Iris pigment epithelial cell (primary cell): ENCODE results near the gene YEATS4.
A peak's percentile ranks its signal among the peaks of the same experiment; 100 is the strongest.

Source experiments
- DNase-seq: peaks from one replicate; pipeline ENCODE4 v3.0.0-alpha.2; 2011; ENCODE audit warnings: low read depth

The YEATS4 gene

DNA sequence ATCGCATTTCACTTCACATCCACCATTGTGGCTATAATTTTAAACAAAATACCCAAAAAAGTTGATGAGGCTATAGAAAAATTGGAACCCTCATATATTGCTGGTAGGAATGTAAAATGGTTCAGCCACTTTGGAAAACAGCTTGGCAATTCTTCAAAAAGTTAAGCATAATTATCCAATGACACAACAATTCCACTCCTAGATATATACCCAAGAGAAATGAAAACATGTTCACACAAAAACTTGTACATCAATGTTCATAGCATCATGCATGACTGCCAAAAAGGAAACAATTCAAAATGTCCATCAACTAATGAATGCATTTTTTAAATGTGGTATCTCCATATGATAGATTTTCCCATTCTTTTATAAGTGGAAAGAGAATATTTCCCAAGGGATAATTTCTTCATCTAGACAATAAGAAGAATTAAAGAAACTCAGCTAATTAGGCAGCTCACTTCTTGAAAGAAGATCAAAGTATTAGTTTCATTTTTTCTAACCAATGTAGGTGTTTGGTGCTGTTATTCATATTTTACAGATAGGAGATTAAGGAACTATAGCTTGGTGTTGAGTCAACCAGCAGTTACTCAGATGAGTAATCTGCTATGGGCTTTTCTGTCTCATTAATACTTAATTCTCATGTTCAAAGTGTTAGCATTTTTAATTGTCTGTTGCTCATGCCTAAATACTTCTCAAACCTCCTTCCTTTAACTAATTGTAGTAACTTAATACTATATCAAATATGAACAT is 32.8 kb downstream of the YEATS4 start:
- peak; percentile 44 for DNase-seq

DNA sequence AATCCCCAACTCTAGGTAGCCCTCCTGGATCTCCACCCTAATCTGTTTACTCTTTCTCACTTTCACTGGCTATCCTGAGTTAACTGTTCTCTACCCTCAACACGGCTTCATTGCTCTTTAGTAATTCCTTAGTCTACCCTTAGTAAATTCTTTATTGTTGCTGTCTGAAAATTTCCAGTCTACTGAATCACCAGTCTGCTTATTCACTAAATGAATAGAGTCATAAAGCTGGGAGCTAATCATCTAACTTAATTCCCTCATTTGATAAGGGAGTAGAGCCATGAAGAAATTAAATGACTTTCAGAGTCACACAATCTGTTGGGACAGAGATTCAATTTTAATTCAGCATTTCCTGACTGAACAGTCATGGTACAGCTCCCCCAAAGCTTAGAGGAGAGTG is 36.5 kb downstream of the YEATS4 start:
- DNase-seq, result peak; percentile 45

DNA sequence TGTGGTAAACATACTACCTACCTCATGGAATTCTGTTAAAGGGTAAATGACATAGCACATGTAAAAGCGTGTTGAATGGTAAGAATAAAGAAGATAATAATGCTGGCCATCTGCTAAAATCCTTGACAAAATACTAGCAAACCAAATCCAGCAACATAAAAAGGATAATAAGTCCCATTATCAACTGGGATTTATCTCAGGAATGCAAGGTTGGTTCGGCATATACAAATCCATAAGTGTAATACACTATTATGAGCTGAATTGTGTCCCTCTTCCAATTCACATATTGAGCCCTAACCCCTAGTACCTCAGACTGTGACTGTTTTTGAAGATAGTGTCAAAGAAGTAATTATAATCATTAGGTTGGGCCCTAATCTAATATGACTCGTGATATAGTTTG is 37.4 kb downstream of the YEATS4 start:
- DNase-seq, result no peak

DNA sequence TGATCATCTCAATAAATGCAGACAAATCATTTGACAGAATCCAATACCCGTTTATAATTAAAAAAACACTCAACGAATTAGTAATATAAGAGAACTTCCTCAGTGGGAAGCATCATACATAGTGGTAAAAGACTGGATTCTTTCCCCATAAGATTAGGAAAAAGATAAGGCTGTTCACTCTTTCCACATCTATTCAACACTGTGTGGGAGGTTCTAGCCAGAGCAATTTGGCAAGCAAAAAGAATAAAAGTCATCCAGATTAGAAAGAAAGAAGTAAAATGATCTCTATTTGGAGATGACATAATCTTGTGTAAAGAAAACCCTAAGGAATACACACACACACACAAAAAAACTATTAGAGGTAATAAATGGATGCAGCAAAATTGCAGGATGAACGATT is 38.4 kb downstream of the YEATS4 start:
- peak; percentile 67 for DNase-seq

DNA sequence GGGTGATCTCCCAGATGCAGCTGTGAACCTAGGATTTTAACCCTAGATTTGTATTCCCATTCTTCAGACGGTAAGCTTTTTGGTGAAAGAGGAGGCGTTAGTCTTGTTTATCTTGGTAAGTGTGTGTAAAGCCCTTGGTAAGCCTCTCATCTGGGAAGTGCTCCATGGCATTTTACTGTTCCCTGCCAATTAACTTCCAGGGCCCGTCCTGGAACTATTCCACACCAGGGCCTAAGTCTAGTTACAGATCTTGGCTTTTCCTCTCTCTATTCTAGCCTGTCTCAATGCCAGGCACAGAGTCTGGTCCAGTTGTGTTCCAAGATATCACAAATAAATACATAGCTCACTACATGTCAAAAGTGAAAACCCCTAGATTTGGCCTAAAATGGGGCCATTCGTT is 42.4 kb downstream of the YEATS4 start:
- DNase-seq, result no peak

DNA sequence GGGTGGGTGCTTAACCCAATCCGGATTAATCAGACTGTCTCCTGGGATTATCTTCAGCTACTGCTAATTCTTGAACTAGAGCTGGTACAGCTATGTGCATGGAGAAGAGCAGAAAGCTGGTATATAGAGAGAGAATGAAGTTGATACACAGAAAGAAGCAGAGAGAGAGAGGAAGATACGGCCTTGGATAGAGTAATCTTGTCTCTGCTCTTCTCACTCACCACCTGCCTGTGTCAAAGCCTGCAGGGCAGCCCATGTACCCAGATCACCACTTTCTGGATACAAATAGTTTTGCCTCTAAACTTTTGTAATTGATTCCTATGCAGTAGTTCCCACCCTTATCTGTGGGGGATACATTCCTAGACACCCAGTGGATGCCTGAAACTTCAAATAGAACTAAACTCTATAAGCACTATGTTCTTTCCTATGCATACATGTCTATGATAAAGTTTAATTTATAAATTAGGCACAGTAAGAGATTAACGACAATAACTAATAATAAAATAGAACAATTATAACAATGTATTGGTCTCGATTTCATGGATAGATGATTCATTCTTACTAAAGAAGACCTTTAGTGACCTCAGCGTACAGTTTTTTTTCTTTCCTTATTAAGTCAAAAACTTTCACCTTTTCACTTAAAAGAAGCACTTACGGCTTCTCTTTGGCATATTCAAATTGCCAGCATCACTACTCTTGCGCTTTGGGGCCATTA is 45.5 kb downstream of the YEATS4 start:
- DNase-seq, result peak; percentile 38

DNA sequence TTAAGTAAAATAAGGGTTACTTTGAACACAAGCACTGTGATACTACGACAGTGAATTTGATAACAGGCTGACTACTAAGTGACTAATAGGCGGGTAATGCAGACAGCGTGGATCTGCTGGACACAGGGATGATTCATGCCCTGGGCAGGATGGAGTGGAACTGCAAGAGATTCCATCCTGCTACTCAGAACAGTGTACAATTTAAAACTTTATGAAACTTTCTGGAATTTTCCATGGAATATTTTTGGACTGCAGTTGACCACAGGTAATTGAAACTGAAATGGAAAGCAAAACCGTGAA is 46.0 kb downstream of the YEATS4 start:
- DNase-seq, result peak; percentile 99

DNA sequence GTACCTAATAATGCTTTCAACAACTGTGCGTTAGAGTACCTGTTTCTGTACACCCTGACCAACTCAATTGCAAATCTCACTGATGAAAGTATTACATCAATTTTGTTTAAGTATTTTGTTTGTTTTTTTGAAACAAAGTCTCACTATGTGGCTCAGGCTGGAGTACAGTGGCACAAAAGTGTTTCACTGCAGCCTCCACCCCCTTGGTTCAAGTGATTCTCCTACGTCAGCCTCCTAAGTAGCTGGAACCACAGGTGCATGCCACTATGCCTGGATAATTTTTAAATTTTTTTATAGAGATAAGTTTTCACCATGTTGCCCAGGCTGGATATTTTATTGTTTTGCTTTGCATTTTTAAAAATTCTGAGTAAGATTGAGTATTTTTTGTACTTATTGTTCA is 46.7 kb downstream of the YEATS4 start:
- DNase-seq, result no peak

DNA sequence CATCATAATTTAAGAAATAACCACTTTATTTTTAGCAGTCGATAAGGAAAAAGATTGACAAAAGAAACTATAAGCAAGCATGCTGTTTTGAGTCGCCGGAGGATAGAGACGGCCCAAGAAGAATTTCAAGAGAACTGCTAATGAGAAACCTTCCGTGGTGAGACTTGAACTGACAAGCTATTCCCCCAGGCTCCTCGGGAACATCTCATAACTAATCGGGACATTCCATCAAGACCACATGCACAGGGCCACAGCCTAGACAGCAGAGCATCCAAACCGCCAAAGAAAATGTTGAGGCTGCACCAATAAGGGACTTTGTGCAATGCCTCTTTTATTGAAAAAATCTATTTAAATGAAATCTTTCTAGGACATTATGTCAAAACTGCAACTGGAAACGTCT is 51.0 kb downstream of the YEATS4 start:
- no peak for DNase-seq

DNA sequence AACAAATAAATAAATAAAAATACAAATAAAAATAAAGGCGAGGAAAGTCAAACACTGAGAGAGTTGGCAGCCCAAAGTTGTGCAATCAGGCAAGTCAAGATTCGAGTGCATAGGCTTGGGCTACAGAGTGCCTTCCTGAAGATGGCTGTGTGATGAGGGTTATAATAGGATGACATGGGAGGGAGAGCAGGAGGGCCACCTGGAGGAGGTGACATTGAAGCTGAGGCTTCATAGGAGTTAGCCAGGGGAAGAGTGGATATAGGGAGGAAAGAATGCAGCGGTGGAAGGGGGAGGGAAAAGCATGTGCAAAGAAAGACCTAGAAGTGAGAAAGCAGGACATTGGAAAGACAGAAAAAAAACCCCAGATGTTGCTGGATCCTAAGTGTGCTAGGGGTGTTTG is 53.1 kb downstream of the YEATS4 start:
- DNase-seq, result no peak

DNA sequence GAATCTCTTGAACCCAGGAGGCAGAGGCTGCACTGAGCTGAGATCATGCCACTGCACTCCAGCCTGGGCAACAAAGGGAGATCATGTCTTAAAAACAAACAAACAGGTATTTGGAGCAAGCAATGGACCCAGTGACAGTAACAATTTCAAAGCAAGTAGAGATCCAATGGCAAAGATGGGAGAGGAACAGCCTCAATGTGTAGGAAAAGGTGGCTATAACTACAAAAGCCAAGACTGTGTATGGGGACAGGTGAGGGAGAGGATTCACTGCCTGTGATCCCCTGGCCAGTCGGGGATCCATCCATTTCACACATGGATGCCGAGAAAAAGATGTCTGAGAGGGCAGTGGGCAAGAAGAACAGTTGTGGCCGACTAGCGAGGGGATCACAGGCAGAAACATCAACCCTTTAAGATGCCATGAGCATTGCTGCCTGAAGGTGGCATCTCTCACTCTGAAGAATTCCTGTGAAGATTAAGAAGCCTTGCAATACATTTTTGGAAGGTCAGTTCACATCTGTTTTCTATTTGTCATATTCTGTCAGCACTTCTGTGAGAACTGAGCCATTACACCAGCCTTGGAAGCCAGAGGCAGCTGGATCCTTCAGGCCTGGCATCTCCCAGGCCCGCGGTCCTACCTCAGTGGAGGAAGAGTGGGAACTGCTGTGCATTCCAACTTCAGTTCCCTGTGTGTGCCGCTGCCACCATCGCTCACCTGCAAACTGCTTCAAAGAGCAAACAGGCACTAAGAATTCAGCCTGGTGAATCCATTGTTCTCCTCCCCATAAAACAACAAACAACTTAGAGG is 56.1 kb downstream of the YEATS4 start:
- peak; percentile 92 for DNase-seq

DNA sequence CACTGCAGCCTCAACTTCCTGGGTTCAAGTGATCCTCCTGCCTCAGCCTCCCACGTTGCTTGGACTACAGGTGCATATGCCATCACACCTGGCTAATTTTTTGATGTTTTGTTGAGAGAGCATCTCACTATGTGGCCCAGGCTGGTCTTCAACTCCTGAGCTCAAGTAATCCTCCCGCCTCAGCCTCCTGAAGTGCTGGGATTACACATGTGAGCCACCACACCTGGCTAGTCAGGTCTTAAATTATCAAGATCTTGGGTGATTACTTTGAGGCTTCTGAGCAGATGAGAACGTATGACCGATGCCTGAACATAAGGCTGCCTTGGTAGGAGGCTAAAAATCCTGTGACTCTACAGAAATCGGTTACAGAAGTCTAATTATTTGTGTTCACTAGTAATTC is 57.7 kb downstream of the YEATS4 start:
- DNase-seq, result no peak

DNA sequence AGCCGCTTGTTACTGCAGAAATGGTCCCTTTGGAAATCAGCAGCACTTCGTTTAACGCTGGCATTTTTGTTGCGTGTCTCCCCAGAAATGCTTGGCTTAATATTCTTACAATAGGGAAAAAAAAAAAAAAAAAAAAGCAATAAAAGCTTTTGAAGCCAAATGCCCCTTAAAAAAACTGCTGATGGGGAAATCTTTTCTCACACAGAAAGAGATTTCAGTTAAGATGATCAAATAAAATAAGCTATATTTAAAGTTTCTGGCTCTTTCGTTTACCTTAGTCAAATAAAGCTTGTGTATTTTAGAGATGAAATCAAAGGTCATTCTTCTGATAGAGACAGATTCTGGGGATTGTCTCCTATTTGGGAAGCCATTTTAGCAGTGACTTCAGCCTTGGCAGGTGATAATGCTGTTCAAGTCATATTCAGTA is 58.2 kb downstream of the YEATS4 start:
- DNase-seq, result no peak

DNA sequence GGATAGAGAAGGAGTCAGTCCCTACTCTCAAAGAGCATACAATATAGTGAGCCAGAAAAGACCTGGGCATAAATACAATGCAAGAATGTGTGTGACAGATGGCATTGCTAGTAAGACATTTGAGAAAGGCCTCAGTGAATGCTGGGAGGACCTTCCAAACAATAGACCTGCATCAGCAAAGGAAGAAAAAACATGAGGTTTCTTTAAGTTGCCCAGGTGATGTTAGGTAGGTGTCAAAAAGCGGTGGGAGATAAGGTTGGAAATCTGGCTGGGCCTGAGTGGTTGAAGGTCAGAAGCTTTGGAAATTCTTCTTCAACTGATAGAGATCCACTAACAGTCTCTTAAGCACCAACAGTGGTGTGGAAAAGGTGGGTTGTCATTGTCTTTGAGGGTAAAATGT is 60.2 kb downstream of the YEATS4 start:
- DNase-seq, result no peak

DNA sequence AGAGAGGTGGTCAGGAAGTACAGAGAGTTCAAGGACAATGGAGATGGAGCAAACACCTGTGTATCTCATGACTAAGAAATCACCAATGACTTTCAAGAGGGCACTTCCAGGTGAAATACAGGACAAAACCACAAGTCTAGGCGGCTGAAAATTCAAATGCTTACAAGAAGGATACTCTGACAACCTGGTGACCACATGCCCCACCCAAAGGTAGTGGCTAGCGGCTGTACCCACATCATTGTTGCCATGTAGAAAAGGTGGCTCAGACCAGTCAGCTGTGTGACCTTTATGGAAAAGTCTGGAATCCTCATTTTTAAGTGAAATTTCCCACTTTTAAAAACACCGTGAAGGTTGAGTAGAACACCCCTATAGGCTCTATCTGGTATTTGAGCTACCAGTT is 62.0 kb downstream of the YEATS4 start:
- DNase-seq, result no peak

DNA sequence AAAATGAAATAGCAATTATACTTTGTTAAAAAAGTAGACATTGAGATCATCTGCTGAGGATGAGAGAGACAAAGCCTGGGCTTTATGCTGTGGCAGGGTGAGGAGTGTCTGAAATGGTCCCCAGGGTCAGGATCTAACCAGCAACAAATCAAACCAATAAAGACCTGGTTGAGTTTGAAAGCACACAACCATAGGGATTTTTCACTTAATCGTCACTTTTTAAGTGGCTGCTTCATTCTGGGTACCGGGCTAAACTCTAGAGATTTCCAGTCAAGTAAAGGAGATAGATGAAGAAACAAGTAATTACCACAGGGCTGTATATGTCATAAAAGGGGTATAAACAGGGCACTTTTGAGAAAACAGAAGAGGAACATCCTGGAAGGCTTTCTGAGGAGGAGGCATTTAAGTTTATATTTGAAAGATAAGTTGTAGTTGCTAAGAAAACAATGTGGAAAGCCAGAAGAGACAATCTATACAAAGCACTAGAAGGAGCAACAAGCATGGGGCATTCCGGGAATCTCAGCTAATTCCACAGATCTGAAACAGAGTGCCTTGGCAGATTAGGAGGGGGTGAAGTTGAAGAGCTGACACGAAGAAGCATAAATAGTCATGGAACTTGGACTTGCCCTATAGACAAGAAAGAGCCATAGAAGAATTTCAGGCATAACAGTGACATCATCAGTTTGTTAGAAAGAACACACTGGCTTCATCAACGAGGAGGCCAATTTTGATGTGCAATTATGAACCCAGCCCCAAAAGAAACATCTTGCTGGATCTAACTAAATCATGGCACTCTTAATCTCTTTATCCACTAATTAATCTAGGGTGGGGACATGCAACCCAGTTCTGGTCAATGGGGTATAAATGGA is 63.7 kb downstream of the YEATS4 start:
- DNase-seq, result no peak

DNA sequence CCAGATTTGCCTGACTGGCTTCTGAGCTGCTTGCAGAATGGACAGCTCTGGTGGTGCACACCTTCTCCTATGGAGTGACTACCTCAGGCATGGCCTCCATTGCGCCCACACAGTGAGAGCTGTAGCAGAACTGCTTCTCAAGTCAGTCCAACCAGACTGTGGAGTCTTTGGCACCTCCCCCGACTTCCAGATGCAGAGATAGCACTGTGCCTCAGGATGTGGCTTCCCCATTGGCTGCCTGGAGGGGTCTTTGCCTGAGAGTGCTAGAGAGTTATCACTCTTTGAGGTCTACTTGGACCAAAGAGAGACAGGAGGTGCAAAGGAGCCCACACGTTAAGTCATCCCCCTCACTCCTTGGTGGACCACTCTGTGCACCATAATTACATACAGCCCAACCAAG is 65.9 kb downstream of the YEATS4 start:
- no peak for DNase-seq

DNA sequence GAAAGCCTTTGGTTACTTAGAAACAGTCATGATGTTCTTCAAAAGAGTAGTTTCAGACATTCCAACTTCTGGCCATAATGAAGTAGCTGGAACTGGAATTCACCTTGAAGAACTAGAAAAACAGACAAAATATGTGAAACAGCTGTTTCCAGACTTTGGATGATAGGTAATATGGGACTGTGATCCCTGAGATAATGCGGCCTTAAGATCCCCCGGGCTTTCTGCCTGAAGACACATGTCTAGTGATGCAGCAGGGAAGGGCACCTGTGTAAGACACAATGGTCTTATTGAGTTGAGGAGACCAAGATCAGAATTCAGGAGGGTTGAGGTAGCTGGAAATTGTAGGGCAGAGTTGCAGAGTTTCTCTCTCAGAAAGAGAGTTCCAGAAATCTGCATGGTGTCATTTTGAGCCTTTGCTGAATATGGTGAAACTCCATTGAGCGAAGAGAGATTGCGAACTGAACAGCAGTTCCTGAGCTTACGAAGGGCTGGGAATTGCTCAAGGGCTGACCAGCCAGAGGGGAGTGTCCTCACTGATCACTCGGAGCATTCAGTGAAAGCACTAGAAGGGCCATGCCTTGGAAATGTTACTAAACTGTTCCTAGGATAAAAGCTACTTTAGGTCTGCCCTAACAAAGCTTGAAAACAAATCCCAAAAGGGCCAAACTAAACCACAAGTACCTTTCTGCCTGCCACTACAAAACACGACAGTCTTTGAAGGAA is 69.0 kb downstream of the YEATS4 start:
- DNase-seq, result peak; percentile 72

DNA sequence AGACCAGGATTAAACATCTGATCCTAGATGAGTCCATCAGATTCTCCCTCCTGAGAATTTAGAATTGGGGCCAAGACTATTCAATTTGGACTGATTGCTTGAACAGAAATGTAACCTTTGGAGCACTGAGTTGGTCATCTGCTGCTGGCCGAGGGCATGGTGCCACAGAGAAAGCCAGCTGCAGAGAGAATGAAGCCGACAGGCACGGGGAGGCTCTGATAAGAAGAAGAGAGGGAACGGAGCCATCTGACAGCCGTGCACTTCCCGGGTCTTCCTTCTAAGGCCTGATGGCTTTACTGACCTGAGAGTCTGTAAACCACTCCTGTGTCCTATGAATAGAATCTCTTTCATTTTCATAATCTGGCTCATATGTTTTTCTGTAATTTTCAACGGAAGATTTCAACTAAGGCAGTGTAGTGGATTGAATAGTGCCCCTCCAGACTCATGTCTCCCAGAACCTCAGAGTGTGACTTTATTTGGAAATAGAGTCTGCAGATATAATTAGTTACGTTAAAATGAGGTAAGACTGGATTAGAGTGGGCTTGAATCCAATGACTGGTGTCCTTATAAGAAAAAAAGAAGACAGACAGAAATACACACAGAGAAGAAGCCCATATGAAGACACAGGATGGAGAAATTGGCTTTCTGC is 71.5 kb downstream of the YEATS4 start:
- no peak for DNase-seq

DNA sequence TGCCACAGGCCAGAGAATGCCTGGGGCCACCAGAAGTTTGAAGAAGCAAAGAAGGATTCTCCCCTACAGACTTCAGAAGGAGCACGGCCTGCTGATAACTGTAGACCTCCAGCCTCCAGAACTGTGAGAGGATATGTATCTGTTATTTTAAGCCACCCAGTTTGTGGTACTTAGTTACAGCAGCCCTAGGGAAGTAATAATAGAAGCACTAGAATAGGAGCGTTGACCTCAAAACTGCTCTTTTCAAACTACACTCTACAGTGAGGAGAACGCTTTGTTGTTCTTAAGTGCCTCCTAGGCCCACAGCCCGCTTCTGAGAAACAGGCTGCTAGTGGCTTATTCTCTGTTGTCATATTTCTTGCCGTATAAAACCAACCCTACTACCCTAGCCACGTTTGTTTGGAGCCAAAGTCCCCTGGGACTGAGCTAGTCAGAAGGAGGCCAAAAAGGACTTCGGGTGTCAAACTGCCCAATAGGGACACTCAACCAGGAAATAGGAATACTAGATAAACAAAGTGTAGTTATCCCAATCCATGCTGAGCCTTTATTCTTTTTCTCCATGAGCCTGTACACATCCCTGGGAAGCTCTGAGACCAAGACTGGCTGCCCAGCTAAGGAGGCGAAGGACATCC is 72.2 kb downstream of the YEATS4 start:
- DNase-seq, result no peak

DNA sequence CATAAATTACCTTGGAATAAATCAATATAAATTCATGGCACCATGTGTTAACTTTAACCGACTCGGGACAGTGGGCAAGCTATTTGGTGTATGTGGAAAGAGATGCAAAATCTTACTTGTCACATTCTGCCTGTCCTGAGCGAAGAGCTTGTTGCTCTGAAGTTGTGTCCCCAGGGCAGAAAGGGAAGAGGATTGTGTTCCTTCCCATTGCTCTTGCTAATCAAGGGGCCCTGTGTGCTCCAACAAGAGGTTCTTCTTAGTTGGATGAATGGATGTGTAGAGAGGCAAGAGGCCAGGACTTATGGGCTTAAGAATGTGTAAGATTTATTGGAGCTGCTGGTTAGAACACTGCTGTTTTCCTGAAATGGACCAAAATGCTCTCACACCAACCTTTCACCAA is 74.1 kb downstream of the YEATS4 start:
- no peak for DNase-seq
